HG02588 (cell line): Measurements from ENCODE around the gene RPP21.

Source experiments
- ATAC-seq: cut with Tn5 transposase; IDR thresholded peaks from one replicate; pipeline ENCODE4 v1.9.1; 2021; ENCODE audit warnings: mild to moderate bottlenecking, moderate library complexity; ENCODE audit not compliant: unreplicated experiment

The RPP21 gene

GRCh38 chr6:30328397-30328796 lies 16.6 kb upstream of the RPP21 start:
- no peak for ATAC-seq

- no peak for ATAC-seq
These were observed 15.6 kb upstream of the RPP21 start for GRCh38 chr6:30329331-30329730.

- no peak for ATAC-seq
These were observed 13.0 kb upstream of the RPP21 start for GRCh38 chr6:30331981-30332380.

- no peak for ATAC-seq
These were observed 10.7 kb upstream of the RPP21 start for GRCh38 chr6:30334075-30334783.

GRCh38 chr6:30340589-30341054 lies 4.3 kb upstream of the RPP21 start:
- no peak for ATAC-seq

GRCh38 chr6:30341218-30341617 lies 3.7 kb upstream of the RPP21 start:
- no peak for ATAC-seq

GRCh38 chr6:30341728-30342127 lies 3.2 kb upstream of the RPP21 start:
- no peak for ATAC-seq

- ATAC-seq, result no peak
These were observed 627 bp upstream of the RPP21 start for GRCh38 chr6:30344191-30344867.

- ATAC-seq, result no peak
These were observed 896 bp downstream of the RPP21 start for GRCh38 chr6:30345852-30346251.

- ATAC-seq, result no peak
These were observed 4.0 kb downstream of the RPP21 start for GRCh38 chr6:30348957-30349356.

- no peak for ATAC-seq
These were observed 4.6 kb downstream of the RPP21 start for GRCh38 chr6:30349421-30350177.

- ATAC-seq, result no peak
These were observed 5.6 kb downstream of the RPP21 start for GRCh38 chr6:30350524-30350923.

- no peak for ATAC-seq
These were observed 7.6 kb downstream of the RPP21 start for GRCh38 chr6:30352550-30352949.

GRCh38 chr6:30355281-30355680 lies 10.3 kb downstream of the RPP21 start:
- no peak for ATAC-seq

GRCh38 chr6:30356536-30356935 lies 11.6 kb downstream of the RPP21 start:
- ATAC-seq, result no peak

- no peak for ATAC-seq
These were observed 13.0 kb downstream of the RPP21 start for GRCh38 chr6:30357678-30358540.

GRCh38 chr6:30359276-30359675 lies 14.3 kb downstream of the RPP21 start:
- no peak for ATAC-seq

- ATAC-seq, result no peak
These were observed 15.2 kb downstream of the RPP21 start for GRCh38 chr6:30360139-30360538.

- no peak for ATAC-seq
These were observed 16.7 kb downstream of the RPP21 start for GRCh38 chr6:30361661-30362060.

- no peak for ATAC-seq
These were observed 18.5 kb downstream of the RPP21 start for GRCh38 chr6:30363459-30363858.

GRCh38 chr6:30364591-30364990 lies 19.6 kb downstream of the RPP21 start:
- no peak for ATAC-seq
